Liver (tissue), 9 donors: ENCODE data around the gene ATF1. TPM values are rescaled to one million over a fixed set of nuclear protein-coding genes. Genes with fewer than 3 reads are reported as not detected.

Source experiments
- DNase-seq: peaks from one replicate; pipeline ENCODE4 v3.0.0-alpha.2; 2017; ENCODE audit warnings: low spot score
- H3K27ac ChIP-seq, 2 donors: one replicate each; pipeline ENCODE4 v1.7.0; 2013; ENCODE audit warnings: inconsistent platforms in 2 of 2, low read length in 2 of 2, control low read depth in 1 of 2, low read depth in 1 of 2, mild to moderate bottlenecking in 1 of 2
- H3K27me3 ChIP-seq, 4 donors: one replicate each; pipeline versions ENCODE4 v1.6.1 to v1.7.0; 2013; ENCODE audit warnings: low read length in 3 of 4, inconsistent platforms in 1 of 4, mild to moderate bottlenecking in 1 of 4, moderate library complexity in 1 of 4; ENCODE audit not compliant: control insufficient read depth in 4 of 4, insufficient read depth in 4 of 4
- H3K36me3 ChIP-seq, 4 donors: one replicate each; pipeline versions ENCODE4 v1.6.1 to v1.7.0; 2013; ENCODE audit warnings: low read length in 3 of 4, mild to moderate bottlenecking in 3 of 4, low read depth in 1 of 4, moderate library complexity in 1 of 4; ENCODE audit not compliant: control insufficient read depth in 4 of 4, insufficient read depth in 3 of 4
- H3K4me1 ChIP-seq, 4 donors: one replicate each; pipeline versions ENCODE4 v1.6.1 to v1.7.0; 2013; ENCODE audit warnings: low read length in 3 of 4, mild to moderate bottlenecking in 3 of 4, moderate library complexity in 1 of 4; ENCODE audit not compliant: control insufficient read depth in 4 of 4, insufficient read depth in 4 of 4
- H3K4me3 ChIP-seq, 3 donors: one replicate each; pipeline versions ENCODE4 v1.6.1 to v1.7.0; 2013; ENCODE audit warnings: low read length in 3 of 3, control low read depth in 1 of 3, low read depth in 1 of 3, mild to moderate bottlenecking in 1 of 3
- H3K9ac ChIP-seq, 2 donors: one replicate each; pipeline ENCODE4 v1.7.0; 2013; ENCODE audit warnings: low read length in 2 of 2, mild to moderate bottlenecking in 2 of 2, moderate library complexity in 2 of 2, control low read depth in 1 of 2, low read depth in 1 of 2
- H3K9me3 ChIP-seq, 4 donors: one replicate each; pipeline versions ENCODE4 v1.6.1 to v1.7.0; 2013; ENCODE audit warnings: low read length in 3 of 4; ENCODE audit not compliant: control insufficient read depth in 4 of 4
- ATF3 ChIP-seq: IDR thresholded peaks from 2 replicates; pipeline ENCODE4 v1.6.1; 2016; ENCODE audit warnings: antibody characterized with exemption
- CTCF ChIP-seq: fragments of 150-350 bp; IDR thresholded peaks from 2 replicates; pipeline ENCODE4 v1.5.1; 2017; ENCODE audit warnings: improper control_type of control experiment, low read depth, low read length; ENCODE audit not compliant: missing input control
- EGR1 ChIP-seq, 2 donors: IDR thresholded peaks; 2 replicates each; pipeline ENCODE4 v1.6.1; 2016 to 2018; ENCODE audit warnings: antibody characterized with exemption in 2 of 2, low read depth in 2 of 2
- FOXA1 ChIP-seq: IDR thresholded peaks from 2 replicates; pipeline ENCODE4 v1.6.1; 2016; ENCODE audit warnings: antibody characterized with exemption
- FOXA2 ChIP-seq: IDR thresholded peaks from 2 replicates; pipeline ENCODE4 v1.6.1; 2016; ENCODE audit warnings: antibody characterized with exemption
- GABPA ChIP-seq, 2 donors: IDR thresholded peaks in 1 of 2; conservative IDR thresholded peaks in 1 of 2; 2 replicates each; pipeline ENCODE4 v1.6.1; 2016; ENCODE audit warnings: antibody characterized with exemption in 2 of 2, mild to moderate bottlenecking in 1 of 2, moderate library complexity in 1 of 2
- HNF4A ChIP-seq, 2 donors: conservative IDR thresholded peaks; 2 replicates each; pipeline ENCODE4 v1.6.1; 2016; ENCODE audit warnings: antibody characterized with exemption in 2 of 2, mild to moderate bottlenecking in 2 of 2
- HNF4G ChIP-seq: IDR thresholded peaks from 2 replicates; pipeline ENCODE4 v1.6.1; 2016; ENCODE audit warnings: antibody characterized with exemption
- JUND ChIP-seq, 2 donors: IDR thresholded peaks; 2 replicates each; pipeline ENCODE4 v1.6.1; 2016; ENCODE audit warnings: antibody characterized with exemption in 2 of 2
- MAX ChIP-seq: IDR thresholded peaks from 2 replicates; pipeline ENCODE4 v1.6.1; 2016; ENCODE audit warnings: antibody characterized with exemption
- NR2F2 ChIP-seq: IDR thresholded peaks from 2 replicates; pipeline ENCODE4 v1.6.1; 2016; ENCODE audit warnings: antibody characterized with exemption
- RAD21 ChIP-seq, 2 donors: IDR thresholded peaks; 2 replicates each; pipeline ENCODE4 v1.6.1; 2016; ENCODE audit warnings: antibody characterized with exemption in 2 of 2, mild to moderate bottlenecking in 2 of 2
- REST ChIP-seq: IDR thresholded peaks from 2 replicates; pipeline ENCODE4 v1.6.1; 2016; ENCODE audit warnings: antibody characterized with exemption, mild to moderate bottlenecking
- RXRA ChIP-seq, 2 donors: IDR thresholded peaks; 2 replicates each; pipeline ENCODE4 v1.6.1; 2017 to 2018; ENCODE audit warnings: antibody characterized with exemption in 2 of 2, mild to moderate bottlenecking in 1 of 2
- SP1 ChIP-seq: IDR thresholded peaks from 2 replicates; pipeline ENCODE4 v1.6.1; 2018; ENCODE audit warnings: antibody characterized with exemption, mild to moderate bottlenecking
- TAF1 ChIP-seq: conservative IDR thresholded peaks from 2 replicates; pipeline ENCODE4 v1.6.1; 2016; ENCODE audit warnings: antibody characterized with exemption, mild to moderate bottlenecking
- YY1 ChIP-seq: IDR thresholded peaks from 2 replicates; pipeline ENCODE4 v1.6.1; 2016; ENCODE audit warnings: antibody characterized with exemption, mild to moderate bottlenecking
- ZBTB33 ChIP-seq: IDR thresholded peaks from 2 replicates; pipeline ENCODE4 v1.6.1; 2016; ENCODE audit warnings: antibody characterized with exemption
- WGBS: extraction: QIAGEN DNeasy Blood & Tissue Kit; methylation state at CpG from one replicate; pipeline ENCODE4 v1.1.7; 2013; 5-methylcytosine and 5-hydroxymethylcytosine counted together
- polyA plus RNA-seq, 2 donors: library from polyadenylated mRNA; stranded (reverse) in 1 of 2; unstranded in 1 of 2; fragments of 200-250 nt in 1 of 2; fragments of >200 nt in 1 of 2; fragmentation: Nextera tagmentation in 1 of 2; extraction: Ambion mirVana in 1 of 2; gene quantifications; one replicate each; pipeline versions ENCODE4 v1.2.1 to v1.2.3, GENCODE V29; 2013 to 2015
- total RNA-seq, 2 donors: library from RNA; depleted of rRNA; stranded (reverse); fragments of >200 nt; gene quantifications; one replicate each; pipeline ENCODE4 v1.2.3, GENCODE V29; 2014
- donor health status: healthy.
- donor health status: healthy.
- donor health status: healthy.
- donor health status: healthy.
- donor health status: healthy.

ATF1 gene
- total and polyA plus RNA-seq, 4 donors: 6.3 to 17.0 (median 8.3) TPM

GRCh38 chr12:50753232-50753769 is 10.6 kb upstream of the ATF1 start:
- WGBS: 96% methylated on average over 5 of the region's 5 CpGs
- Histone ChIP-seq H3K27ac (no peak overlapping the region), H3K27me3 (no peaks in the 10 kb centered on the region), H3K4me3 (no peak overlapping the region), H3K36me3 (peaks cover 2 to 15% (median 9%) of the 10 kb centered on the region in 4 donors), H3K4me1 (no peaks in the 10 kb centered on the region), H3K9ac (no peak overlapping the region), H3K9me3 (no peaks in the 10 kb centered on the region)
- no peak for TF ChIP-seq HNF4G
- no peak for TF ChIP-seq CTCF
- TF ChIP-seq TAF1: no peak
- TF ChIP-seq FOXA2: no peak
- TF ChIP-seq RXRA (IDR thresholded peaks at IDR 0.05): no peak
- no peak for TF ChIP-seq HNF4A (conservative IDR thresholded peaks at IDR 0.05)
- no peak for TF ChIP-seq SP1
- no peak for TF ChIP-seq GABPA (IDR thresholded peaks at IDR 0.05 in 1 of 2, conservative IDR thresholded peaks at IDR 0.05 in 1 of 2)
- no peak for TF ChIP-seq EGR1 (IDR thresholded peaks at IDR 0.05; ENCODE audit: low read depth in 2 of 2)
- TF ChIP-seq NR2F2: no peak
- no peak for TF ChIP-seq RAD21 (IDR thresholded peaks at IDR 0.05)
- TF ChIP-seq ATF3: no peak
- no peak for TF ChIP-seq FOXA1
- TF ChIP-seq REST: no peak
- TF ChIP-seq YY1: no peak
- no peak for TF ChIP-seq MAX
- TF ChIP-seq JUND (IDR thresholded peaks at IDR 0.05): no peak
- no peak for TF ChIP-seq ZBTB33
- DNase-seq: no peak
